D721Med (cell line): Measurements from ENCODE around the gene PRIMA1.

Experiments
- DNase-seq: peaks from one replicate; pipeline ENCODE4 v3.0.0; 2011; ENCODE audit warnings: low spot score; ENCODE audit not compliant: insufficient read length
- FAIRE-seq: peaks from 2 replicates; lab custom pipeline; 2011; peaks lifted over from hg19 to GRCh38; lab: Jason Lieb, UNC
- TF ChIP-seq, protein P1 (sequence below): IDR thresholded peaks from 2 replicates; pipeline ENCODE4 v1.5.1; 2012; ENCODE audit warnings: mild to moderate bottlenecking, control low read depth; ENCODE audit not compliant: insufficient read depth; ENCODE audit errors: missing control alignments

Gene PRIMA1

DNA sequence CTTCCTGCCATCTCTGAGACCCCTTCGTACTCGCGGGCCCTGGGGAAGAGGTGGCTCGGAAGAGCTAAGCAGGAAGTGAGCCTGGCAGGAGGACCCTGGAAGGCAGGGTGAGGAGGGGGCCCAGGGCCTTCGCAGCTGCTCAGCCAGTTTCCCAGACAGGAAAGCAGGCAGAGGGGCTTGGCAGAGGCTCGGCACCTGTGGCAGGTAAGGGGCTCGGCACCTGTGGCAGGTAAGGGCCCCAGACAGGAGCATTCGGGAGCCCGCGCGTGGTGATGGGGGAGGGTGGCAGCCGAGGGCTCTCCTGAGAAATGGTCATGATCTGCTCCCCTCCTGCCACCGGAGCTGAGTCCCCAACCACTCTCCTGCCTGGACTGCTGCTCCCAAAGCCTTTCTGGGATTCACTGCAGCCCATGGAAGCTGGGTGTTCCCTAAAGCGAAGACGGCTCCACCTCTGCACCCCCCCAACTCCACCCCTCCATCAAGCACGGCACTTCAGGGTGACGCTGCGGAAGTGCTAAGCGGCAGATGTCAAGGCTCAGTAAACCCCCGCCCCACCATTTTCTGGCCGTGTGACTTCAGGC lies 63.2 kb downstream of the PRIMA1 start:
- TF ChIP-seq, protein P1, sequence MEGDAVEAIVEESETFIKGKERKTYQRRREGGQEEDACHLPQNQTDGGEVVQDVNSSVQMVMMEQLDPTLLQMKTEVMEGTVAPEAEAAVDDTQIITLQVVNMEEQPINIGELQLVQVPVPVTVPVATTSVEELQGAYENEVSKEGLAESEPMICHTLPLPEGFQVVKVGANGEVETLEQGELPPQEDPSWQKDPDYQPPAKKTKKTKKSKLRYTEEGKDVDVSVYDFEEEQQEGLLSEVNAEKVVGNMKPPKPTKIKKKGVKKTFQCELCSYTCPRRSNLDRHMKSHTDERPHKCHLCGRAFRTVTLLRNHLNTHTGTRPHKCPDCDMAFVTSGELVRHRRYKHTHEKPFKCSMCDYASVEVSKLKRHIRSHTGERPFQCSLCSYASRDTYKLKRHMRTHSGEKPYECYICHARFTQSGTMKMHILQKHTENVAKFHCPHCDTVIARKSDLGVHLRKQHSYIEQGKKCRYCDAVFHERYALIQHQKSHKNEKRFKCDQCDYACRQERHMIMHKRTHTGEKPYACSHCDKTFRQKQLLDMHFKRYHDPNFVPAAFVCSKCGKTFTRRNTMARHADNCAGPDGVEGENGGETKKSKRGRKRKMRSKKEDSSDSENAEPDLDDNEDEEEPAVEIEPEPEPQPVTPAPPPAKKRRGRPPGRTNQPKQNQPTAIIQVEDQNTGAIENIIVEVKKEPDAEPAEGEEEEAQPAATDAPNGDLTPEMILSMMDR, result no peak
- FAIRE-seq, result no peak

DNA sequence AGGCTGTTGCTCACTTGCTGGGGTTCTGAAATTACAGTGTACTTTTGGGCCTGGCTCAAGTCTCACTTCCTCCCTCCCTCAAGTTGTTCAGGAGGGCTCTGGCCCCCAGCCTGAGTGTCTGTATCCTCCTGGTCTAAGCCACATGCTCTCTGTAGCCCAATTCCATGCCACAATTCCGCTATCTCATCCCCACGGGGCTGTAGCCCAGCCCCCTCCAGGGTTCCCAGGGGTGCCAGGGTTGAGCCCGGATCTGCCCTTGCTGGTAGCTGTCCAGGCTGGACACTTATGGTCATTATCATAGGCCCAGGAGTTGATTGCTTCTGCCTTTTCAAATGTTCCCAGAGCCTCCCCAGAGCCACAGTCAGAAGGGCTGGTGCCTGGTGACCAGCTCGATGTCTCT lies 65.3 kb downstream of the PRIMA1 start:
- FAIRE-seq (no peak), DNase-seq (no peak)
- TF ChIP-seq, protein P1, result no peak

More for the DNA sequence above, 63.2 kb downstream of the PRIMA1 start:
- DNase-seq, result no peak

DNA sequence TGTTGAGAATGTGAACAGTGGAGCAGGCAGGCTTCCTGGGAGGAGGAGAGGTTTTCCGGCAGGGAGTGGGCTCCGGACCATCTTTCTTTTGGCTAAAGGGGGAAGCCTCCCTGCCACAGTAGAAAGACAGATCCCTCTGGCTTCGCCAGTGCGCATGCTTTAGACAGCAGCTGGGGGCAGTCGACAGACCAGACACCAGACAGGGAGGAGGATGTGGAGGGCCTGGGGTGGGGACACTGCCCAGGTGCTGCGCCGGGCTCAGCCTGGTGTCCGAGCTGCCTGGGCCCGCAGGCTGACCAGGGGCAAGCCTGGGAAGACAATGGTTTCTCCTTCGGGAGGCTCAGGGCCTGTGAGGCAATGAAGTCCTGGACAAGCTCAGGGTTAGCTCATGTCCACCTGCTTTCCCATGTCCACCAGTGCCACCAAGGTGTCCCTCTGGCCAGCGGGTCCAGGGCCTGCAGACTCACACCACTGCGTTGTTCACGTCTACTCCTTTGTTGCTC lies 67.3 kb downstream of the PRIMA1 start:
- no peak for FAIRE-seq
- DNase-seq, result no peak
- TF ChIP-seq, protein P1, result no peak

DNA sequence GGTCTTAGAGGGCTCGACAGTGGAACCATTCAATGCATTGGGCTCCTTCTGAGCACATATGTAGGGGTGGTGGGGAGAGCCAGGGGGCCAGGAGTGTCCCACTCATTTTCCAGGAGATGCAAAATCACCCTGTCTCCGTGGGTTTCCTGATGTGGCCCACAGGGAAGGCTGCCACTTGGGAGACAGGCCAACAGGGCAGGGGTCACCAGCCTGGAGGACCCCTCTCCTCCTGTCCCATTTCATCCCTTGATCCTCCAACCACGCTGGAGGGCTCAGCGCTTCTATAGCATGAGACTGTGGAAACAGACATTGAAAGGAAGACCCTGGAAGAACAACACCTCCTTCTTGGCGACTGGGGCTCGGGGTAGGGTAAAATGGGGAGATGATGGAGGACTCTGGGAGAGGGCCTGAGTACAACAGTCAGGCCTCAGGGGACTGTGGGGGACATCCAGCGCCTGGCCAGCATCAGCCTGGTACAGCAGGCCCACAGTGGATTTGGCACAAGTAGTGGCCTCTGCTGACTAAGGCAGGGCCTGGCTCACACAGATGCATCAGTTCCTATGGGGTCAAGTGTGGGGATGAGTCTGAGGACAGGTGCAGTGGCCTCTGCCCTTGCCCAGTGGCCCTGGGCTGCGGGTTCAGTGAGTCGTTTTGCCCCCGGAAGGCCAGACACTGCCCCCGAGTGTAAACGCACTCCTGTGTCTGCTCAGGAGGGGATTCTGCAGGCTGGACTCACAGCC lies 68.0 kb downstream of the PRIMA1 start:
- FAIRE-seq, result no peak
- TF ChIP-seq, protein P1, result no peak

DNA sequence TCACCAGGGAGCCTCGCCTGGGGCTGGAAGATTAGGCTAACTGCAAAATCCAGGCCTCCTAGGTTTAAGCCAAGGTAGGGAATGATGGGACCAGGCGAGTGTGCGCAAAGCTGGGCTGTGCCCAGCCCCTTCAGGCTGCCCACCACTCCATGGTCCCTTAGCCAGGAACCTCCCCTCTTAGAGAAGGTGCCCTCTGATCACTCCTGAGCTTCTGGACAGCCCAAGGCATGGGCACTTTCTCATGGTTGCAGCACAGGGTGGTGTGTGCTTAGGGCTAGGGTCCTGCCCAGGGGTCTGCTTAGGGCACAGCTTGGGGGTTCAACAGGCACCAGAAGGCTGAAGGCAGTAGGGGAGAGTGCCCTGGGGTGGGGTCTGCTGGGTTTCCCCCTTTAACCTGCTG lies 69.0 kb downstream of the PRIMA1 start:
- DNase-seq (no peak), FAIRE-seq (no peak)
- TF ChIP-seq, protein P1, result no peak

More for the DNA sequence above, 68.0 kb downstream of the PRIMA1 start:
- no peak for DNase-seq

DNA sequence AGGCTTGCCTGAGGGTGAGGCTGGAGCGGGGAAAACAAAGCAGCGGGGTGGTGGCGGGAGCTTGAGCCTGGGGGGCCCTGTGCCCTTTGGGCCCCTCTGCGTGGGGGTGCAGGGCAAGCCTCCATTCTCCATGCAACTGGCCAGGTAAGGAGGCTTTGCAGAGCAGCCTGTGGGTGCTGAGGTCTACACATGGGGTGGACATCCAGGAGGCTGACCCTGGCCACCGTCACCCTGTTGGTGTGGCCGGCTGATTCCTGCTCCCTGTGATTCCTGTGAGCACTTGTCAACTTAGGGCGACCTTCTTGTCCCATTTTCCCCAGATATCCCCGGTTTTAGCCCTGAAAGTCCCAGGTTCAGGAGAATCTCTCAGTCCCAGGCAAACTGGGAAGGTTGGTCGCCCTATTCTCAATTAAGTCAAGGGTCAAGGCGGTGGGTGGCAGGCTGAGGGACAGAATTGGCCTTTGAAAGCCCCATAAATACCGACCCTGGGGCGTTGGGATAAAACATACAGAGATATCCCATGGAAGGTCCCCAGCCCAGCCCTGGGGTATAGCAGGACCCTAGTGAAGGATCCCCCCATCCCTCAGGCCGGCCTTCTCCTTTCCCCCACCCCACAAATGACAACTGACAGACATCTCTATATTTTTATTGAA lies 70.5 kb downstream of the PRIMA1 start:
- no peak for DNase-seq
- FAIRE-seq, result no peak
- TF ChIP-seq, protein P1, result no peak
